ENCODE data around the gene RHOT1. TPM values are rescaled to one million over a fixed set of nuclear protein-coding genes. Genes with fewer than 3 reads are reported as not detected.
"Not testable (repeated sequence)": the region's sequence is repeated elsewhere in the genome, so short reads cannot be mapped to it uniquely, and the experiment has no call there.

RHOT1 gene
- total RNA-seq, 5 donors from 2014 or later (not counting 1 experiment from before 2014, with no cell fraction given), result 18.7 to 26.8 (median 24.1) TPM

DNA sequence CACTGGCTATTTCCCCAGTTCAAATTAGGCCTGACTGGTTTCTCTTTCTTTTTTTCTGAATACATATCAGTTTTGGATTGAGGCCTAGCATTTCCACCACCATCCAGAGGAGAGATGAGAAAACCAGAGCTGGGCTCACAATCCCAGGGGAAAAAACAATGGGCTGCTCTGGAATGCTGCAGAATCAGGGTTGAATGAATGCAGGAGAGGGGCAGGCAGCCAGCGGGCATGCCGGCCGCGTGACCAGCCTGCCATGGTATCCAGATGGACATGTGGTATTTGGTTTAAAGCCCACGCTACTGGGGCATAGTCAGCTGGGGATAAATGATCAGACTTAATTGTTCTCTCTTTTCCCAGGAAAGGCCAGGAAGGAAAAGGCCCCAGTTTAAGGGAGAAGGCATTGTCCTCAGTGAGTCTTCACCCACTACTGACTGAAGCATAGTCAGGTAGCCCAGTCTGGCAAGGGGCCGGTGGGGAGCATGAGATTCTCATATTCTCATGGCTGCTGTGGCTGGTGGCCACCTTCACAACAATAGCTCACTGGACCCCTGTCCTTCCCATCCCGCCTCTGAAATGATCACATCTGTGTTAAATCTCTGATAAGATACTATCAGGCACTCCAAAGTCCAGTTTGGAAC, 38.7 kb upstream of the RHOT1 start:
- Mint-ChIP-seq H3K4me3 (peak overlapping the region in 1 of 3 donors; percentile 67), H3K36me3 (no peaks in the 10 kb centered on the region), H3K9me3 (no peaks in the 10 kb centered on the region), H3K4me1 (peaks cover 35 to 38% (median 38%) of the 10 kb centered on the region in 3 donors), H3K27me3 (no peaks in the 10 kb centered on the region), H3K27ac (peak overlapping the region; percentile 98 to 99)
- no peak overlapping the region for H3K4me3 ChIP-seq (ENCODE audit: control insufficient read depth in 1 of 2, extremely low read depth in 1 of 2, low read length in 1 of 2)
- H3K27me3 ChIP-seq (replicated peaks in 1 of 2; ENCODE audit: control insufficient read depth in 2 of 2, extremely low read depth in 1 of 2, insufficient read depth in 2 of 2, low read length in 1 of 2), result peaks cover 0 to 4% of the 10 kb centered on the region in 2 experiments
- ChIA-PET POLR2A (interaction anchor here in 1 of 2 donors (0.5 kb wide), 1 partner anchor 23 kb away, joined by 4 read pairs; no protein-coding TSS in a partner anchor), CTCF (interaction anchor here in 1 of 2 donors (0.6 kb wide), 1 partner anchor 37 kb away, joined by 3 read pairs; no protein-coding TSS in a partner anchor)
- WGBS (ENCODE audit: insufficient coverage), result 94% methylated on average over 5 of the region's 7 CpGs
- no peak for DNase-seq
- H3K4me1 ChIP-seq (ENCODE audit: control insufficient read depth in 1 of 2, extremely low read depth in 1 of 2, insufficient read depth in 2 of 2, low read length in 2 of 2), result peaks cover 26 to 31% of the 10 kb centered on the region in 2 experiments
- no peak for ATAC-seq (replicated peaks in 1 of 4)
- peak overlapping the region; percentile 73 for H3K27ac ChIP-seq (ENCODE audit: low read length)
- H3K9me3 ChIP-seq, result no peaks in the 10 kb centered on the region
- H3K36me3 ChIP-seq (ENCODE audit: control insufficient read depth in 2 of 2, extremely low read depth in 1 of 2, insufficient read depth in 1 of 2, low read length in 1 of 2), result no peaks in the 10 kb centered on the region

- Histone ChIP-seq H3K4me1 (ENCODE audit: control insufficient read depth in 1 of 2, extremely low read depth in 1 of 2, insufficient read depth in 2 of 2, low read length in 2 of 2) (peaks cover 26 to 31% of the 10 kb centered on the region in 2 experiments), H3K36me3 (ENCODE audit: control insufficient read depth in 2 of 2, extremely low read depth in 1 of 2, insufficient read depth in 1 of 2, low read length in 1 of 2) (no peaks in the 10 kb centered on the region), H3K4me3 (ENCODE audit: control insufficient read depth in 1 of 2, extremely low read depth in 1 of 2, low read length in 1 of 2) (no peak overlapping the region), H3K27ac (ENCODE audit: low read length) (peak overlapping the region; percentile 73), H3K9me3 (no peaks in the 10 kb centered on the region), H3K27me3 (replicated peaks in 1 of 2; ENCODE audit: control insufficient read depth in 2 of 2, extremely low read depth in 1 of 2, insufficient read depth in 2 of 2, low read length in 1 of 2) (peaks cover 0 to 4% of the 10 kb centered on the region in 2 experiments)
- ChIA-PET CTCF (interaction anchor here in 1 of 2 donors (0.6 kb wide), 1 partner anchor 38 kb away, joined by 3 read pairs; no protein-coding TSS in a partner anchor), POLR2A (interaction anchor here in 1 of 2 donors (0.5 to 0.7 kb wide), 2 partner anchors 23 to 48 kb away, joined by 3 to 4 read pairs; no protein-coding TSS in a partner anchor)
- Mint-ChIP-seq H3K27ac (peak overlapping the region; percentile 98 to 99), H3K4me1 (peaks cover 35 to 40% (median 40%) of the 10 kb centered on the region in 3 donors), H3K9me3 (no peaks in the 10 kb centered on the region), H3K36me3 (no peaks in the 10 kb centered on the region), H3K27me3 (no peaks in the 10 kb centered on the region), H3K4me3 (peak overlapping the region in 2 of 3 donors; percentile 54 to 67)
- ATAC-seq (replicated peaks in 1 of 4) (peak in 3 of 4 experiments; percentile 48 to 81 (median 81)), DNase-seq (peak in 3 of 35 experiments; percentile 8 to 23 (median 15))
- 88% methylated on average over 1 of the region's 3 CpGs for WGBS (ENCODE audit: insufficient coverage)
These were observed 38.1 kb upstream of the RHOT1 start for GRCh38 chr17:32104158-32104557.

DNA sequence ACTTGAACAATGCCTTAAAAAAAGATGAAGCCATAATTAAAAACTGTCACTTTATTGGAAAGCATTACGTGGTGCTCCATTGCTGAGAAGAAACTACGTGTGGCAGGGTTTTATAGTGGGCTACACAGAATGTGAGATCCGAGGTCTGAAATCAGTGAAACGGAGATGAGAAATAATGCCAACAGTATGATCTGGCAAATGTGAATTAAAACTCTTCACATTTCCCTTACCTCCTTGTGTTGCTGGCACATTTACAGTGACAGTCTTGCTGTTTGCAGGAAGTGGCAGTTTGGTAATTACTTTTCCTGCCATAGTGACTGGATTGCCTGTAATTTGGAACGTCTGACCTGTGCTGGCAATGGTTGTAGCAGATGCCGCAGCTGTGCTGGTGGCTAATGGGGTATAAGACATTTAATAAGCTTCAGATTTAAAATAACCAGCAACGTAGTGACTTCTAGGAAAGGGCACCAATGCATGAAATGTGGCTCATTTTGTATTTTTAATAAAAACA, 35.8 kb upstream of the RHOT1 start:
- H3K27me3 Mint-ChIP-seq; POLR2A ChIA-PET; H3K36me3 ChIP-seq (ENCODE audit: control insufficient read depth in 2 of 2, extremely low read depth in 1 of 2, insufficient read depth in 1 of 2, low read length in 1 of 2); H3K4me3 ChIP-seq (ENCODE audit: control insufficient read depth in 1 of 2, extremely low read depth in 1 of 2, low read length in 1 of 2); CTCF ChIA-PET; ATAC-seq (replicated peaks in 1 of 4); H3K27me3 ChIP-seq (replicated peaks in 1 of 2; ENCODE audit: control insufficient read depth in 2 of 2, extremely low read depth in 1 of 2, insufficient read depth in 2 of 2, low read length in 1 of 2); H3K27ac ChIP-seq (ENCODE audit: low read length); H3K9me3 Mint-ChIP-seq; DNase-seq; H3K36me3 Mint-ChIP-seq; H3K9me3 ChIP-seq: not testable (repeated sequence)
- peak overlapping the region; percentile 79 to 83 for H3K27ac Mint-ChIP-seq
- H3K4me1 ChIP-seq (ENCODE audit: control insufficient read depth in 1 of 2, extremely low read depth in 1 of 2, insufficient read depth in 2 of 2, low read length in 2 of 2), result peaks cover 26 to 36% of the 10 kb centered on the region in 2 experiments
- 82% methylated on average over 2 of the region's 7 CpGs for WGBS (ENCODE audit: insufficient coverage)
- peak overlapping the region in 1 of 3 donors; percentile 44 for H3K4me3 Mint-ChIP-seq
- H3K4me1 Mint-ChIP-seq, result peaks cover 35 to 40% (median 40%) of the 10 kb centered on the region in 3 donors

DNA sequence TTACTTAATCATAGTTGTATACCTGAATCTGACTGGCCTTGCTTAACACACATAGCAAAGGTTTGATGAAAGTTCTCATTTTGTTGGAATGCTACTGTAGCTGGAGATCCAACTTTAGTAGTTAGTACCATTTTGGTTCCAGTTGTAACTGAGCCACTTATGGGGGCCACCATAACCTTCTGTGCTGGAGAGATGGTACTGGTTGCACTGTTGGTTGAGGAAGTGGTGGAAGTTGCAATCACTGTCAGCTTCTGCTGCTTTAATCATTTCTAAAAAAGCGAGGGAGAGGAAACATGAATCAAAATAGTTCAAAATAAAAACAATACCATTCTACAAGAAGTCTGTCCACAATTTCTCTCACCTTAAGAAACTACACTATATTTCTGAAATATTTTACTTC, 35.1 kb upstream of the RHOT1 start:
- H3K36me3 ChIP-seq (ENCODE audit: control insufficient read depth in 2 of 2, extremely low read depth in 1 of 2, insufficient read depth in 1 of 2, low read length in 1 of 2); DNase-seq: not testable (repeated sequence)

GRCh38 chr17:32110596-32110995, 31.7 kb upstream of the RHOT1 start:
- H3K36me3 Mint-ChIP-seq, result no peaks in the 10 kb centered on the region
- H3K4me1 Mint-ChIP-seq, result peaks cover 20 to 26% (median 24%) of the 10 kb centered on the region in 3 donors
- no peaks in the 10 kb centered on the region for H3K9me3 Mint-ChIP-seq
- no peak overlapping the region for H3K4me3 Mint-ChIP-seq
- WGBS (ENCODE audit: insufficient coverage), result 97% methylated on average over 16 of the region's 21 CpGs
- Histone ChIP-seq H3K27me3 (replicated peaks in 1 of 2; ENCODE audit: control insufficient read depth in 2 of 2, extremely low read depth in 1 of 2, insufficient read depth in 2 of 2, low read length in 1 of 2) (peaks cover 0 to 1% of the 10 kb centered on the region in 2 experiments), H3K4me1 (ENCODE audit: control insufficient read depth in 1 of 2, extremely low read depth in 1 of 2, insufficient read depth in 2 of 2, low read length in 2 of 2) (peaks cover 17 to 19% of the 10 kb centered on the region in 2 experiments), H3K9me3 (no peaks in the 10 kb centered on the region), H3K27ac (ENCODE audit: low read length) (no peak overlapping the region), H3K36me3 (ENCODE audit: control insufficient read depth in 2 of 2, extremely low read depth in 1 of 2, insufficient read depth in 1 of 2, low read length in 1 of 2) (no peaks in the 10 kb centered on the region), H3K4me3 (ENCODE audit: control insufficient read depth in 1 of 2, extremely low read depth in 1 of 2, low read length in 1 of 2) (no peak overlapping the region)
- CTCF ChIA-PET, result no interaction called here
- no peaks in the 10 kb centered on the region for H3K27me3 Mint-ChIP-seq
- no peak for ATAC-seq (replicated peaks in 1 of 4)
- no peak overlapping the region for H3K27ac Mint-ChIP-seq
- POLR2A ChIA-PET, result no interaction called here
- no peak for DNase-seq

More for the DNA sequence above, 35.1 kb upstream of the RHOT1 start:
- H3K27me3 Mint-ChIP-seq; H3K9me3 ChIP-seq; CTCF ChIA-PET; H3K27ac ChIP-seq (ENCODE audit: low read length); H3K9me3 Mint-ChIP-seq; H3K4me3 ChIP-seq (ENCODE audit: control insufficient read depth in 1 of 2, extremely low read depth in 1 of 2, low read length in 1 of 2); H3K27me3 ChIP-seq (replicated peaks in 1 of 2; ENCODE audit: control insufficient read depth in 2 of 2, extremely low read depth in 1 of 2, insufficient read depth in 2 of 2, low read length in 1 of 2); H3K36me3 Mint-ChIP-seq: not testable (repeated sequence)
- Mint-ChIP-seq H3K4me3 (peak overlapping the region in 2 of 3 donors; percentile 39 to 44), H3K4me1 (peaks cover 35 to 41% (median 39%) of the 10 kb centered on the region in 3 donors), H3K27ac (peak overlapping the region; percentile 79 to 83)
- no CpG with 5 or more reads among the region's 1 CpG for WGBS (ENCODE audit: insufficient coverage)
- POLR2A ChIA-PET, result interaction anchor here in 1 of 2 donors (0.5 kb wide), 1 partner anchor 26 kb away, joined by 3 read pairs; no protein-coding TSS in a partner anchor
- ATAC-seq (replicated peaks in 1 of 4), result peak; percentile 29 to 59 (median 47)
- H3K4me1 ChIP-seq (ENCODE audit: control insufficient read depth in 1 of 2, extremely low read depth in 1 of 2, insufficient read depth in 2 of 2, low read length in 2 of 2), result peaks cover 26 to 37% of the 10 kb centered on the region in 2 experiments

DNA sequence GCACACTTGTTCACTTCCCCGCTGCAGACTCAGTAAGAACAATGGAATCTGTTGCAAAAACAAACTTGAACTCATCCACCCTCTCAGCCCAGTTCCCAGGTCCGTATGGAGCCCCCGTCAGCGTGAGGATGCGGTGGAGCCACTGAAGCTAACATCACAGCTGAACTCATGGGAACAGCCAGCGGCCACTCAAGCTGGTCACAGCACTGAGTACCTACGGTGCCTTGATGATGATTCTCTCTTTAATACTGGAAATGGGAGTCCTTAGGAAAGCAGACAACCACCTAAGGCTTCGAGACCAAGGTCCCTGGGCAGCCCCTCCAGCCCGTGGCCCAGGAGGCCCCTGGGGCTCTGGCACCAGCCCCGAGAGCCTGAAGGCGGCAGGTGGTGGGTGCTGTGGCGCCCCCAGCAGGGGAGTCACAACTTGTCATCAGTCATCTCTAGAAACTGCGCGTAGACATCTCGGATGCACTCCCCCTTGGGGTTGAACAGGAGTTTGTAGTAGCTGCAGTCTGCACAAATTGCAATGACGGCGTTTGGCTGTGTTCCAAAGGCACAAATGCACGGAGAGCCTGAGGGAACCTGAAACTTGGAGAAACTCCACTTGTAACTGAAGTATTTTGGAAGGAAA, 31.0 kb upstream of the RHOT1 start:
- peaks cover 17 to 24% (median 22%) of the 10 kb centered on the region in 3 donors for H3K4me1 Mint-ChIP-seq
- H3K36me3 Mint-ChIP-seq, result no peaks in the 10 kb centered on the region
- H3K27me3 Mint-ChIP-seq, result no peaks in the 10 kb centered on the region
- WGBS (ENCODE audit: insufficient coverage), result 64% methylated on average over 15 of the region's 18 CpGs
- H3K36me3 ChIP-seq (ENCODE audit: control insufficient read depth in 2 of 2, extremely low read depth in 1 of 2, insufficient read depth in 1 of 2, low read length in 1 of 2), result no peaks in the 10 kb centered on the region
- H3K27ac ChIP-seq (ENCODE audit: low read length), result no peak overlapping the region
- ATAC-seq (replicated peaks in 1 of 4) (peak in 3 of 4 experiments; percentile 48 to 81 (median 55)), DNase-seq (peak in 33 of 35 experiments; percentile 10 to 59 (median 37))
- no peak overlapping the region for H3K27ac Mint-ChIP-seq
- no peak overlapping the region for H3K4me3 Mint-ChIP-seq
- peaks cover 0 to 3% of the 10 kb centered on the region in 2 experiments for H3K27me3 ChIP-seq (replicated peaks in 1 of 2; ENCODE audit: control insufficient read depth in 2 of 2, extremely low read depth in 1 of 2, insufficient read depth in 2 of 2, low read length in 1 of 2)
- H3K9me3 ChIP-seq, result no peaks in the 10 kb centered on the region
- no peaks in the 10 kb centered on the region for H3K9me3 Mint-ChIP-seq
- ChIA-PET POLR2A (no interaction called here), CTCF (interaction anchor here in 1 of 2 donors (0.6 kb wide), 1 partner anchor 39 kb away, joined by 3 read pairs; no protein-coding TSS in a partner anchor)
- peaks cover 16 to 17% of the 10 kb centered on the region in 2 experiments for H3K4me1 ChIP-seq (ENCODE audit: control insufficient read depth in 1 of 2, extremely low read depth in 1 of 2, insufficient read depth in 2 of 2, low read length in 2 of 2)
- H3K4me3 ChIP-seq (ENCODE audit: control insufficient read depth in 1 of 2, extremely low read depth in 1 of 2, low read length in 1 of 2), result no peak overlapping the region
